Measurements from ENCODE around the gene ACACB. TPM values are rescaled to one million over a fixed set of nuclear protein-coding genes. Genes with fewer than 3 reads are reported as not detected.

ACACB gene
- 100 to 1,000 TPM; 107 to 237 (median 187) TPM for total RNA-seq
- long read RNA-seq, partial matches to known transcripts: 3 of 9 reads
- long read RNA-seq, other reads (novel, unspliced or antisense): 6 of 9 reads

DNA sequence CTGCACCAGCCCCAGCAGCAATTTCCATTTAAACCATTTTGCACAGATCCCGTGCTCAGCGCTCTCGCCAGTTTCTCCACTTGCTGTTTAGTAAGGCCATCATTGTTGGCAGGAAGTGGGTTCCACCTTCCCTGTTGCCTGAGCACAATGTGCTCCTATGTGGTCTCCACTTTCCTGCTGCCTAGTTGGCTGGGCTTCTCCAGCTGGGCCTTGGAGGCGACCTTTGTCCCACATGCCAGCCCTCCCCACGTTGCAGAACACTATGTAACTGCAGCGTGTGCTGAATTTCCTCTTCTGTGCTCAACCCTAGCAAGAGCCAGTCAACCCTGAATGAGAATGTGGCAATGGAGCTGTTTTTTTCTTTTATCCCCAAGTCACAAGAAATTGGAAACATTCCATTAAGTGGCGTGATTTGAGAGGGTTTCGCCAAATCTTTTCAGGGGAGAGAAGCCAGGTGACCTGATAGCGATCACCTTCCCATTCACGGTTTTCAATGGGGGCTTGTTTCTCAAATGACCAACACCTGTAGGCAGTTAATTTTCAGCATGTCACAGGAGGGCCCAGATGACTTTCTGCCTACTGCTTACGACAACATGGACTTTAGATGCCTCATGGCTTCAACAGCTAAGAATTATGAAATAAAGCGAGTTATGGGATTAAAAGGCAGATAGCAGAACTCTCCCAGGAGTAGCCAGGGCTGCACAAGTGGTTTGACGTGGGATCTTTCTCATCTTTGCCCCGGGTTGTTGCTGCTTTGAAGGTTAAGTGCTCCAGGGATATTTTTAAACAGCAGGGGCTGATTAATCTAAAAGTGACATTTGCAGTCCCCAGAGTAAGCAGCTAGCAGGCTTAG, at the start of gene ACACB:
TSS of gene ACACB (plus strand) at position 830 of the 853 bp plus-strand sequence. CDS start 22,819 bp downstream, outside the sequence.
- peak within 1 kb of the TSS in 2 of 3 donors; percentile 22 to 33 for H3K4me3 ChIP-seq
- DNase-seq (peak; percentile 75 to 93 (median 86)), ATAC-seq (peak; percentile 61 to 79 (median 66))
- 23% methylated on average over 14 of the region's 14 CpGs for WGBS (ENCODE audit: insufficient coverage, low coverage, low lambda C conversion rate, missing lambda C conversion rate)
- peak within 1 kb of the TSS; percentile 68 to 84 (median 77) for H3K27ac ChIP-seq
- H3K27me3 ChIP-seq: no peaks in the 10 kb centered on the region
- no peaks in the 10 kb centered on the region for H3K9me3 ChIP-seq
- no peaks in the 10 kb centered on the region for H3K36me3 ChIP-seq
- TF ChIP-seq POLR2A (IDR thresholded peaks at IDR 0.05): peak; percentile 75
- TF ChIP-seq, protein P1, sequence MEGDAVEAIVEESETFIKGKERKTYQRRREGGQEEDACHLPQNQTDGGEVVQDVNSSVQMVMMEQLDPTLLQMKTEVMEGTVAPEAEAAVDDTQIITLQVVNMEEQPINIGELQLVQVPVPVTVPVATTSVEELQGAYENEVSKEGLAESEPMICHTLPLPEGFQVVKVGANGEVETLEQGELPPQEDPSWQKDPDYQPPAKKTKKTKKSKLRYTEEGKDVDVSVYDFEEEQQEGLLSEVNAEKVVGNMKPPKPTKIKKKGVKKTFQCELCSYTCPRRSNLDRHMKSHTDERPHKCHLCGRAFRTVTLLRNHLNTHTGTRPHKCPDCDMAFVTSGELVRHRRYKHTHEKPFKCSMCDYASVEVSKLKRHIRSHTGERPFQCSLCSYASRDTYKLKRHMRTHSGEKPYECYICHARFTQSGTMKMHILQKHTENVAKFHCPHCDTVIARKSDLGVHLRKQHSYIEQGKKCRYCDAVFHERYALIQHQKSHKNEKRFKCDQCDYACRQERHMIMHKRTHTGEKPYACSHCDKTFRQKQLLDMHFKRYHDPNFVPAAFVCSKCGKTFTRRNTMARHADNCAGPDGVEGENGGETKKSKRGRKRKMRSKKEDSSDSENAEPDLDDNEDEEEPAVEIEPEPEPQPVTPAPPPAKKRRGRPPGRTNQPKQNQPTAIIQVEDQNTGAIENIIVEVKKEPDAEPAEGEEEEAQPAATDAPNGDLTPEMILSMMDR (IDR thresholded peaks at IDR 0.05): no peak
- peaks cover 0 to 77% (median 31%) of the 10 kb centered on the region in 4 donors for H3K4me1 ChIP-seq
- intact Hi-C loops (cut with DNase I): no loop called here

DNA sequence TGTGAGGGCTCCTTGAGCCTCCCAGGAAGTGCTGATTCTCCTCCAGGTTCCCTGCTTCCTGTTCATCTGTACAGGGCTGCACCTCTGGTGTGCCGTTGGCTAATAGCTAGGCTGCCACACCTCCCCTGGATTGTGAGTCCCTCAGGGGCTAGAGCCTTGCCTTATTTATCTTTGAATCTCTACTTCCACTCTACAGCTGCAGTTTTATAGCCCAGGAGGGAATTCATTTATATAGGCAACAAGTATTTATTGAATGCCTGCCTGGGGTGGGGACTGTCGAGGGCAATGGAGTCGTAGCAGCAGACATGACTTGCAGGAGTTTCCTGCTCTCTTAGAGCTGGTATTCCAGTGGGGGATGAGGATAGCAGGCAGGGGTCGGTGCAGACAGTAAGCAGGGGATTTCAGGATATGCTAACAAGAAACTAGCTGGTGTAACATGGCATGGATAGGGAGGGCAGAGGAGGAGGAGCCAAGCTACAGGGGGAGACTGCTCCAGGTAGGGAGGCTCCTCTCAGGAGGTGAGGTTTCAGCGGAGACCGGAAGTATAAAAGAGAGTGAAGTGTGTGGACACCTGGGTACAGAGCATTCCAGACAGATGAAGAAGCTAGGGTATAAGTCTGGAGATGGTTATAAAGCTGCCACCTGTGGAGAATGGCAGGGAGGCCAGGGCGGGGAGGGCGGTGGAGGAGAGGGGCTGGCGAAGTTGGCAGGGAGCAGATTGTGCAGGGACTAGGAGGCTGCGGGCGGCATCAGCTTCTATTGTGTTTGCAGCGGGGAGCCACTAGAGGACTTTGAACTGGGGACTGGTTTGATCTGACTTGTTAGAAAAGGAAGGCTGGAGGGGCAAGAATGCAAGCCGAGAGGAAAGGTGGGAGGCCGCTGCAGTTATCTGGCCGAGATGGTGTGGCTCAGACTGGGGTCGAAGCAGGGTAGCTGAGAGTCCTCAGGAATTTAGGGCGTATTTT, 46.8 kb upstream of the ACACB start:
- Histone ChIP-seq H3K36me3 (peaks cover 0 to 42% (median 10%) of the 10 kb centered on the region in 4 donors), H3K4me1 (peaks cover 0 to 22% (median 5%) of the 10 kb centered on the region in 4 donors), H3K4me3 (no peak overlapping the region), H3K27me3 (no peaks in the 10 kb centered on the region), H3K27ac (no peak overlapping the region), H3K9me3 (no peaks in the 10 kb centered on the region)
- DNase-seq (no peak), ATAC-seq (peak in 2 of 4 donors; percentile 19 to 37)
- TF ChIP-seq, protein P1 (IDR thresholded peaks at IDR 0.05): no peak
- TF ChIP-seq POLR2A (IDR thresholded peaks at IDR 0.05): no peak
- intact Hi-C loops (cut with DNase I): no loop called here
- 84% methylated on average over 16 of the region's 17 CpGs for WGBS (ENCODE audit: insufficient coverage, low coverage, low lambda C conversion rate, missing lambda C conversion rate)

DNA sequence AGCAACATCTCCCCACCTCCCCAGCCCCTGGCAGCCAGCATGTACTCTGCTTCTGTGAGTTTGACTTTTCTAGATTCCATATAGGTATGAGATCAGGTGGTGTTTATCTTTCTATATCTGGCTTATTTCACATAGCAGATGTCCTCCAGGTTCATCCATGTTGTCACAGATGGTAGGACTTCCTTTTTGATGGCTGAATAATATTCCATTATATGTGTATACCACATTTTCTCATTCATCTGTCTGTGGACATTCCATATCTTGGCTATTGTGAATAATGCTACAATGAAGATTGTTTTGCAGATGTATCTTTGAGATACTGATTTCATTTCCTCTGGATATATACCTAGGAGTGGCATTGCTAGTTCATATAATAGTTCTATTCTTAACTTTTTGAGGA, 41.5 kb upstream of the ACACB start:
- no peaks in the 10 kb centered on the region for H3K27me3 ChIP-seq
- intact Hi-C loops (cut with DNase I): no loop called here
- H3K27ac ChIP-seq: no peak overlapping the region
- H3K4me3 ChIP-seq: no peak overlapping the region
- H3K9me3 ChIP-seq: no peaks in the 10 kb centered on the region
- ATAC-seq (no peak), DNase-seq (no peak)
- TF ChIP-seq POLR2A (IDR thresholded peaks at IDR 0.05): no peak
- TF ChIP-seq, protein P1 (IDR thresholded peaks at IDR 0.05): no peak
- H3K4me1 ChIP-seq: no peaks in the 10 kb centered on the region
- H3K36me3 ChIP-seq: peaks cover 0 to 41% (median 2%) of the 10 kb centered on the region in 4 donors

DNA sequence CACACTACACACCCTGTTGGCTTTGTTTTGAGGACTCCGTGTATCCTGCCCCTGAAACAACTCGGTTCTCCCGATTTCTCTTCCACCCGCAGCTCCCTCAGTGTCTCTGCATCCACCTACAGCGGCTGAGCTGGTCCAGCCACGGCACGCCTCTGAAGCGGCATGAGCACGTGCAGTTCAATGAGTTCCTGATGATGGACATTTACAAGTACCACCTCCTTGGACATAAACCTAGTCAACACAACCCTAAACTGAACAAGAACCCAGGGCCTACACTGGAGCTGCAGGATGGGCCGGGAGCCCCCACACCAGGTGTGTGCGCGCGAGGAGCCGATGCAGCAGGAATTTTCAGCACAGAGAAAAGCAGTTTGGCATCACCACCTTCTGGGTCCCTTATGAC, 33.6 kb upstream of the ACACB start:
- no peaks in the 10 kb centered on the region for H3K9me3 ChIP-seq
- peaks cover 0 to 37% (median 14%) of the 10 kb centered on the region in 4 donors for H3K4me1 ChIP-seq
- no peak overlapping the region for H3K4me3 ChIP-seq
- no peak for ATAC-seq
- no peak overlapping the region for H3K27ac ChIP-seq
- 91% methylated on average over 6 of the region's 14 CpGs for WGBS (ENCODE audit: insufficient coverage, low coverage, low lambda C conversion rate, missing lambda C conversion rate)
- no peak for DNase-seq
- H3K36me3 ChIP-seq: peaks cover 0 to 26% (median 11%) of the 10 kb centered on the region in 4 donors
- no peak for TF ChIP-seq POLR2A (IDR thresholded peaks at IDR 0.05)
- TF ChIP-seq, protein P1 (IDR thresholded peaks at IDR 0.05): no peak
- no peaks in the 10 kb centered on the region for H3K27me3 ChIP-seq
- intact Hi-C loops (cut with DNase I): no loop called here
